Measurements from ENCODE around the gene CHM.
A peak's percentile ranks its signal among the peaks of the same experiment; 100 is the strongest.

Gene CHM

GRCh38 chrX:86047174-86047935, at the start of gene CHM:
TSS of gene CHM (minus strand) at chrX:86047558. CDS start at chrX:86047532, 26 bp downstream.
- Histone ChIP-seq H3K4me1 (ENCODE audit: insufficient read depth, poor library complexity, severe bottlenecking) (no peaks in the 10 kb centered on the region), H3K27me3 (ENCODE audit: insufficient read depth, poor library complexity, severe bottlenecking) (no peaks in the 10 kb centered on the region), H3K4me3 (ENCODE audit: severe bottlenecking) (peak within 1 kb of the TSS; percentile 54), H3K27ac (ENCODE audit: poor library complexity, severe bottlenecking) (peak within 1 kb of the TSS; percentile 61), H3K9me3 (ENCODE audit: severe bottlenecking) (no peaks in the 10 kb centered on the region), H3K36me3 (ENCODE audit: low read depth) (0 out of 2 replicates have a peak, but pooled peaks cover 5% of the 10 kb centered on the region)
- ATAC-seq (ENCODE audit: low read depth) (peak; percentile 96), DNase-seq (ENCODE audit: low spot score) (no peak)
- TF ChIP-seq CTCF (IDR thresholded peaks at IDR 0.05; ENCODE audit: poor library complexity, severe bottlenecking): no peak

- Histone ChIP-seq H3K9me3 (ENCODE audit: severe bottlenecking) (no peaks in the 10 kb centered on the region), H3K36me3 (ENCODE audit: low read depth) (no peaks in the 10 kb centered on the region), H3K4me1 (ENCODE audit: insufficient read depth, poor library complexity, severe bottlenecking) (no peaks in the 10 kb centered on the region), H3K27me3 (ENCODE audit: insufficient read depth, poor library complexity, severe bottlenecking) (no peaks in the 10 kb centered on the region), H3K4me3 (ENCODE audit: severe bottlenecking) (no peak overlapping the region), H3K27ac (ENCODE audit: poor library complexity, severe bottlenecking) (no peak overlapping the region)
- no peak for TF ChIP-seq CTCF (IDR thresholded peaks at IDR 0.05; ENCODE audit: poor library complexity, severe bottlenecking)
- ATAC-seq (ENCODE audit: low read depth) (no peak), DNase-seq (ENCODE audit: low spot score) (no peak)
Measured at GRCh38 chrX:86078650-86079049, 31.3 kb upstream of the CHM start.

- no peaks in the 10 kb centered on the region for H3K36me3 ChIP-seq (ENCODE audit: low read depth)
- H3K27ac ChIP-seq (ENCODE audit: poor library complexity, severe bottlenecking): no peak overlapping the region
- H3K4me3 ChIP-seq (ENCODE audit: severe bottlenecking): no peak overlapping the region
- H3K27me3 ChIP-seq (ENCODE audit: insufficient read depth, poor library complexity, severe bottlenecking): no peaks in the 10 kb centered on the region
- TF ChIP-seq CTCF (IDR thresholded peaks at IDR 0.05; ENCODE audit: poor library complexity, severe bottlenecking): no peak
- H3K4me1 ChIP-seq (ENCODE audit: insufficient read depth, poor library complexity, severe bottlenecking): no peaks in the 10 kb centered on the region
- DNase-seq (ENCODE audit: low spot score) (no peak), ATAC-seq (ENCODE audit: low read depth) (no peak)
- no peaks in the 10 kb centered on the region for H3K9me3 ChIP-seq (ENCODE audit: severe bottlenecking)
Measured at GRCh38 chrX:86066998-86067397, 19.6 kb upstream of the CHM start.

GRCh38 chrX:86061407-86061806, 14.0 kb upstream of the CHM start:
- TF ChIP-seq CTCF (IDR thresholded peaks at IDR 0.05; ENCODE audit: poor library complexity, severe bottlenecking): no peak
- Histone ChIP-seq H3K36me3 (ENCODE audit: low read depth) (no peaks in the 10 kb centered on the region), H3K27ac (ENCODE audit: poor library complexity, severe bottlenecking) (no peak overlapping the region), H3K4me3 (ENCODE audit: severe bottlenecking) (no peak overlapping the region), H3K9me3 (ENCODE audit: severe bottlenecking) (no peaks in the 10 kb centered on the region), H3K27me3 (ENCODE audit: insufficient read depth, poor library complexity, severe bottlenecking) (no peaks in the 10 kb centered on the region), H3K4me1 (ENCODE audit: insufficient read depth, poor library complexity, severe bottlenecking) (no peaks in the 10 kb centered on the region)
- ATAC-seq (ENCODE audit: low read depth): no peak
- no peak for DNase-seq (ENCODE audit: low spot score)

GRCh38 chrX:86051741-86052140, 4.4 kb upstream of the CHM start:
- no peak for TF ChIP-seq CTCF (IDR thresholded peaks at IDR 0.05; ENCODE audit: poor library complexity, severe bottlenecking)
- Histone ChIP-seq H3K36me3 (ENCODE audit: low read depth) (no peaks in the 10 kb centered on the region), H3K9me3 (ENCODE audit: severe bottlenecking) (no peaks in the 10 kb centered on the region), H3K27me3 (ENCODE audit: insufficient read depth, poor library complexity, severe bottlenecking) (no peaks in the 10 kb centered on the region), H3K4me3 (ENCODE audit: severe bottlenecking) (no peak overlapping the region), H3K4me1 (ENCODE audit: insufficient read depth, poor library complexity, severe bottlenecking) (no peaks in the 10 kb centered on the region), H3K27ac (ENCODE audit: poor library complexity, severe bottlenecking) (no peak overlapping the region)
- no peak for ATAC-seq (ENCODE audit: low read depth)
- DNase-seq (ENCODE audit: low spot score): no peak
